Measurements from ENCODE around the gene ZNF622.

The ZNF622 gene

DNA sequence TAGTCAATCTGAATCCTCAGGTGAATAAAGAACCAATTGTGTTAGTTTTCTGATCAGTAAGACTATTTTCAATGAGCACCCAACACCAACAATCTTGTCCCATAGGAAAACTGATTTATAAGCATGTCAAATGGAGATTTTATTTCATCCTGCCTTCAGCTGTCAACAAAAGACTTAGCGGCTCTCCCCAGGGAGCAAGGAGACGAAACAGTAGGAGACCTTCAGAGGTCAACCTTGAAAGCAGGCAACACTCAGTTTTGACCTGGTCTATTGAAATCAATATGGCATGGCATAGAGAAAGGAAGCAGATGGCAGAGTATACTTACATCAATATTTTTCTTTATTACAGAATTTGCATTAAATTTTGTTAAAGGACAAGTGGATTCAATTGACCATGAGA is 34.1 kb downstream of the ZNF622 start:
- no peak for DNase-seq (ENCODE audit: low read depth in 3 of 3)

- no peak for DNase-seq (ENCODE audit: low read depth in 3 of 3)
These were observed 35.1 kb downstream of the ZNF622 start for GRCh38 chr5:16430349-16431089.

DNA sequence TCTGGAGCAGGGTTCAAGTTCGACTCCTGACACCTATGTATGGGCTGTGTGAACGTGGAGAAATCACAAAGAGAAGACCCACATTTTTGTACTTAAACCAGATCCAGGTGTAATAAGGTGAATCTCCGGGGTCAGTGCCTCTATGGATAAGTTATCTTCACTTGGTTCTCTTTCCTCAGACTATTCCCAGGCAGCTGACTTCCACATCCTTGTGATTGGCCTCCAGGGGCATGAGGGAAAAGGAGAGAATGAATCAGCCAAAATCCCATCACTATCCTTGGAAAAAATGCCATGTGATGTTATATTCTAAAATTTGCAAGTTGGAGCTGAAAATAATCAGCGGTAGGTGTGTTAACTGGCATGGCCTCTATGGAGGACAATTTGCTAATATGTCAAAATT is 37.2 kb downstream of the ZNF622 start:
- no peak for DNase-seq (ENCODE audit: low read depth in 3 of 3)

GRCh38 chr5:16427587-16427986 is 38.0 kb downstream of the ZNF622 start:
- no peak for DNase-seq (ENCODE audit: low read depth in 3 of 3)

DNA sequence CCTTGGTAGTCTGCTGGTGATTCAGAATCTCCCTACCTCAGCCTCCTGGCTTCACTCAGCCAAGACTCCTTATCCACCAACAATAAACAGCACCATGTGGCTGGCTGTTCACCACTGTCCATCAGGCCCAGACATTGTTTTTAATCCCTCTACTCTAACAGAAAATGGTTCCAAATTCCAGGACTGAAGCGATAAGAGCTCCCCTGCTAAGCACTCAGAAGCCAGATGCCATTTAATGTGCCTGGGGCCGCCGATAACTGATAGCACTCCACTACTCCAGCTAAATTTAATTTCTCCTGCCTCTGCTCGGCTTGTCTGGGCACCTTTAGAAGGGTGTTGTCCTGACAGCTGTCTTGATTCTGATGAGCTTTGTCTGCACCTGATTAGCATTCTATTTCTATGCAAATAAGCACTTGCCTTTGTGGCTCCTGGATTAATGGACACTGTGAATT is 47.1 kb downstream of the ZNF622 start:
- no peak for DNase-seq (ENCODE audit: low read depth in 3 of 3)

DNA sequence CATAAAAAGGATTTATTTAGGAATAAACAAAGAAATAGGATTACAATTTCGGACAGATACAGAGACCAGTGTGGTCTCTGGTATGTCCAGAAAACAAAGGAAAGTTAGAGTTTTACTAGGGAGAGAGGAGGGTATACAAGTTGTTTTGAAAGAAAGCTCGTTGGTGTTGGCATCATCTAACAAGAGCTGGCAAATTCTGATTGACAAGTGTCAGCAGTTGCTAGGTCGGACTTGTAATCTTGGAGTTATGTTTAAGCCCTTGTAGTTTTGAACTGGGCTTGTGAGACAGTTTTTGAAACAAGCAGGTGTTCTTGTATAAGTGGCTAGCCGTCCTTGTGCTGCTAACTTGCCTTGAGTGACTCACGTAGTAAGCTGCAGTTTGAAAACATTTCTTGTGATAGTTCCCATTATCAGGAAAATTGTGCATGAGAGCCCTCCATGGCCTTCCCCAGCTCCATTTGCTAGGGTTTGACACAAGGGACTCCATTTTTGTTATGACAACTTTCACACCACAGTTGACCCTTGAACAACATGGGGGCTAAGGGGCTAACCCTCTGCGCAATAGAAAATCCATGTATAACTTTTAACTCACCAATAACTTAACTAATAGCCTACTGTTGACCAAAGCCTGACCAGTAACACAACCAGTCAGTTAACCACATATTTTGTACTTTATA is 48.1 kb downstream of the ZNF622 start:
- DNase-seq (ENCODE audit: low read depth in 3 of 3) = no peak

DNA sequence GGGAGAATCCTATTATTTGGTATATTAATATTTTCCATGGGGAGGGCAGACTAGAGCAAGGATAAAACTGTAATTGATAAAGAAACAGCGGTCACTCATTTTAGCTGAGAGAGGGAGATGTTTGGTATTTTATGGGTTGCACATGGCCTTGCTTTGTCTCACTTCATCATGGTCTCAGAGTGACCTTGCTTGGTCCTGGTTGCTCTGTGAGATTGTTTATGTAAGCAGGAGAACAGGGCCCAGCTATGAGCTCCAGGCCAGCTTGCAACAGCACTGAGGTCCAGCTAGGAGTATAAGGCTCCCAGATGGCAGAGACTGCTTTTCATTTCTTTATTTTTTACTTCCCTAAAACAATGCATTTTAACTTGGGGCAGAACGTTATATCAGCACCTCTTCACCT is 50.7 kb downstream of the ZNF622 start:
- no peak for DNase-seq (ENCODE audit: low read depth in 3 of 3)

- no peak for DNase-seq (ENCODE audit: low read depth in 3 of 3)
These were observed 52.3 kb downstream of the ZNF622 start for GRCh38 chr5:16413166-16413860.

DNA sequence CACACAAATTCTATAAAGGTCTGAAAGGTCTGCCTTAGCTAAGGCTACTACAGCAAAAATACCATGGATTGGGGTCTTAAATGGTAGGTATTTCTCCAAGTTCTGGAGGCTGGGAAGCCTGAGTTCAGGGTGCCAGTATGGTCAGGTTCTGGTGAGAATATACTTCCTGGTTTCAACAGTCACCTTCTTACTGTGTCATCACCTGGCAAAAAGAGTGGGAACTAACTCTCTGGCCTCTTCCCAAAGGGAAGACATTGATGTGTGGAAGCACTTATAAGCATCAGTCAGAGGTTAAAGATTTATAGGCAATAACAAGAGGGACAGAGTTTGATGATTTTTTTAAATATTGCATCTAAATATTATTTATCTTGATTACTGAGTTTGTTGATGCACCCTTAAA is 53.0 kb downstream of the ZNF622 start:
- DNase-seq (ENCODE audit: low read depth in 3 of 3) = no peak

GRCh38 chr5:16411741-16412455 is 53.7 kb downstream of the ZNF622 start:
- DNase-seq (ENCODE audit: low read depth in 3 of 3) = no peak

GRCh38 chr5:16411235-16411634 is 54.4 kb downstream of the ZNF622 start:
- no peak for DNase-seq (ENCODE audit: low read depth in 3 of 3)

DNA sequence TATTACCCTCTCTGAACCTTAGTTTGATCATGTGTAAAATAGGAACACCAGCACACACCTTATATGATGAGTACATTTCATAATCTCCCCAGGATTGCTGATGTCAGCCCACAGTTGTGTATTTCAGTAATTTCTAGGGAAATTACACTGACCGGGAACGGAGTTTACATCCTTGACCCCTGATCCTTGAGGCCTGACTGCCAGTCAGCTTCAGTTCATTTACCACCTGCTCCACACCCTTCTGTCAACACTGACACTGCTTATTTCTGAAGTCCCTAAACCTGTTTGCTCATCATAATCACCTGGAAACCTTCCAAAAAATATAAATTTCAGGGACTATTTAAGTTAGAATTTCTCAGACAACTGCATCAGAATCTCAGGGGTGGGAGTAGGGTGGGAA is 55.3 kb downstream of the ZNF622 start:
- DNase-seq (ENCODE audit: low read depth in 3 of 3) = no peak

- DNase-seq (ENCODE audit: low read depth in 3 of 3) = no peak
These were observed 59.0 kb downstream of the ZNF622 start for GRCh38 chr5:16406630-16407029.

- DNase-seq (ENCODE audit: low read depth in 3 of 3) = no peak
These were observed 59.6 kb downstream of the ZNF622 start for GRCh38 chr5:16406023-16406422.
